ENCODE data around the gene DUSP1.

DNA sequence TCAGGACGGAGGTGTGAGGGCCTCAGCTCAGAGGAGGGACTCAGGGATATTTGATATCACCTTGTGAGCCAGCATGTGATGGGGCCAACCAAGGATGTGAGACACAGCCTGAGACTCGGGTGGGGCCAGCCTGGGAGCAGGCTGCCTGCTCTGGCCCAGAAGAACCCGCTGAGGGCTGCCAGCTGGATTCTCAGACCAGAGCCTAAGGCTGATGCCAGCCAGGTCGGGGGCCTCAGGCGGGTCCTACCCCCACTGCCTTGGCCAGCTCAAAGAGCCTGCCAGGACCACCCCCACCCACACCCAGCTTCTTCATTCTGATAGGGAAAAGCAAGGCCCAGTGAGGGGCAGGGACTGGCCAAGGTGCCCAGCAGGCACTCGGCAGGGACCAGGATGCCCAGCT, 20.3 kb upstream of the DUSP1 start:
- TF ChIP-seq, protein P1, sequence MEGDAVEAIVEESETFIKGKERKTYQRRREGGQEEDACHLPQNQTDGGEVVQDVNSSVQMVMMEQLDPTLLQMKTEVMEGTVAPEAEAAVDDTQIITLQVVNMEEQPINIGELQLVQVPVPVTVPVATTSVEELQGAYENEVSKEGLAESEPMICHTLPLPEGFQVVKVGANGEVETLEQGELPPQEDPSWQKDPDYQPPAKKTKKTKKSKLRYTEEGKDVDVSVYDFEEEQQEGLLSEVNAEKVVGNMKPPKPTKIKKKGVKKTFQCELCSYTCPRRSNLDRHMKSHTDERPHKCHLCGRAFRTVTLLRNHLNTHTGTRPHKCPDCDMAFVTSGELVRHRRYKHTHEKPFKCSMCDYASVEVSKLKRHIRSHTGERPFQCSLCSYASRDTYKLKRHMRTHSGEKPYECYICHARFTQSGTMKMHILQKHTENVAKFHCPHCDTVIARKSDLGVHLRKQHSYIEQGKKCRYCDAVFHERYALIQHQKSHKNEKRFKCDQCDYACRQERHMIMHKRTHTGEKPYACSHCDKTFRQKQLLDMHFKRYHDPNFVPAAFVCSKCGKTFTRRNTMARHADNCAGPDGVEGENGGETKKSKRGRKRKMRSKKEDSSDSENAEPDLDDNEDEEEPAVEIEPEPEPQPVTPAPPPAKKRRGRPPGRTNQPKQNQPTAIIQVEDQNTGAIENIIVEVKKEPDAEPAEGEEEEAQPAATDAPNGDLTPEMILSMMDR (IDR thresholded peaks at IDR 0.05), result no peak
- TF ChIP-seq POLR2A (IDR thresholded peaks at IDR 0.05), result no peak

All from body of pancreas (tissue), 4 donors.